Epithelial cell of prostate (primary cell): ENCODE data around the gene BCL2L14.
"Not testable (repeated sequence)": the region's sequence is repeated elsewhere in the genome, so short reads cannot be mapped to it uniquely, and the experiment has no call there.

Experiments
- DNase-seq: peaks from one replicate; pipeline ENCODE4 v3.0.0-alpha.2; 2011; ENCODE audit warnings: low read depth, low spot score
- H3K27ac ChIP-seq: fragments of 450-650 bp; 2 replicates; pipeline ENCODE4 v1.5.1; 2017; ENCODE audit warnings: mild to moderate bottlenecking

BCL2L14 gene

DNA sequence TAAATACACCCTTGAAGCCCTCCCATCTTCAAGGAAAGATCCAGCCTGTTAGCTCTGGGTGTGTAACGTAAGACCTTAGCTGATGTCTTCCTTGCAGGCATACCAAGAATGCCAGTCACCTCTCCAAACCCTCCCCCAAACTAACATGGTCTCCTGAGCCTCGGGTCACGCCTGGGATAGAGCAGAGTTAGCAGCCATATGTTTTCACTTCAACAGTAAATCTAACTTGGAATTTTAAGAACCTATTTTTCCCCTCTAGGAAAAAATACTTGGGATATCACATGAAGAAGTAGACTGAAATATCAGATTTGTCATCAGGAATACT, 27.9 kb downstream of the BCL2L14 start:
- H3K27ac ChIP-seq: no peak overlapping the region
- no peak for DNase-seq

DNA sequence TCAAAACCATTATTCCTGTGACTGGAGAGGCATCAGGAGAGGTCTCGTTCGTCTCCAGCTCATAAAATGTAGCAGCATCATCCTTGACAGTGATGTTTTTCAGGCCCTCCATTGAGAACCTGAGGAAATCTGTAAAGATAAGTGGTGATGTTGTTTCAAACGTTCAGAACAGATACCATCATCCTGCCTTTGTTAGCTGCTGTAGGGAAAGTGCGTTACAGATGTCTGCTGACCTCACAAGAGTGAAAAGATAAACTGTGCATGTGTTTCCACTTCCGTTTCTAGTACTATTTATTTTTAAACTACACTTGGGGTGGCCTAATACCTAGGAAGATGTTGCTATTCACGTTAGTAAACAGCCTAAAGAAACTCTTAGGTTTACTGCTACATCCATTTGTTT, 28.4 kb downstream of the BCL2L14 start:
- H3K27ac ChIP-seq: no peak overlapping the region
- no peak for DNase-seq

GRCh38 chr12:12107678-12108077, 36.9 kb downstream of the BCL2L14 start:
- H3K27ac ChIP-seq: no peak overlapping the region
- no peak for DNase-seq

GRCh38 chr12:12108441-12109058, 37.8 kb downstream of the BCL2L14 start:
- H3K27ac ChIP-seq: no peak overlapping the region
- DNase-seq: no peak

DNA sequence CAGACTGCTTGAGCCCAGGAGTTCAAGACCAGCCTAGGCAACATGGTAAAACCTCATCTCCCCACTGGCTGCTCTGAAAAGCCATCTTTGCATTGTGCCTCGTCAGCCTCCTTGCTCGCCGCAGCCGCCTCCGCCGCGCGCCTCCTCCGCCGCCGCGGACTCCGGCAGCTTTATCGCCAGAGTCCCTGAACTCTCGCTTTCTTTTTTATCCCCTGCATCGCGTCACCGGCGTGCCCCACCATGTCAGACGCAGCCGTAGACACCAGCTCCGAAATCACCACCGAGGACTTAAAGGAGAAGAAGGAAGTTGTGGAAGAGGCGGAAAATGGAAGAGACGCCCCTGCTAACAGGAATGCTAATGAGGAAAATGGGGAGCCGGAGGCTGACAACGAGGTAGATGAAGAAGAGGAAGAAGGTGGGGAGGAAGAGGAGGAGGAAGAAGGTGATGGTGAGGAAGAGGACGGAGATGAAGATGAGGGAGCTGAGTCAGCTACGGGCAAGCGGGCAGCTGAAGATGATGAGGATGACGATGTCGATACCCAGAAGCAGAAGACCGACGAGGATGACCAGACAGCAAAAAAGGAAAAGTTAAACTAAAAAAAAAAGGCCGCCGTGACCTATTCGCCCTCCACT, 40.3 kb downstream of the BCL2L14 start:
- DNase-seq, H3K27ac ChIP-seq: not testable (repeated sequence)

DNA sequence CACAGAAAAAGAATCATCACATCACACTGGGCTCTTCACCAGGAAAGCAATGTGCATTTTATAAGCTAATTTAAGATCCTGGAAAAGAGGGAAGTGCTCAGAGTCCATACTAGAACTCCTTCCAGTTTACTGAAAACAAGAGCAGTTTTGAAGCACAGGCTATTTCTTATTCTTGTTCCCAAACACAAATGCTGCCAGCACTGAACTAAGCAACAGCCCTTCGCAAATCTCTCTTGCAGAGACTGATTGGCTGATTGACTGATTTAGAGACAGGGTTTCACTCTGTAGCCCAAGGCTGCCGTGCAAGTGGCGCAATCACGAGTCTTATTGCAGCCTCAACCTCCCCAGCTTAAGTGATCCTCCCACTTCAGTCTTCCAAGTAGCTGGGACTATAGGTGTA, 44.8 kb downstream of the BCL2L14 start:
- no peak overlapping the region for H3K27ac ChIP-seq
- no peak for DNase-seq

- no peak overlapping the region for H3K27ac ChIP-seq
- no peak for DNase-seq
Measured at GRCh38 chr12:12116677-12117076, 45.9 kb downstream of the BCL2L14 start.

DNA sequence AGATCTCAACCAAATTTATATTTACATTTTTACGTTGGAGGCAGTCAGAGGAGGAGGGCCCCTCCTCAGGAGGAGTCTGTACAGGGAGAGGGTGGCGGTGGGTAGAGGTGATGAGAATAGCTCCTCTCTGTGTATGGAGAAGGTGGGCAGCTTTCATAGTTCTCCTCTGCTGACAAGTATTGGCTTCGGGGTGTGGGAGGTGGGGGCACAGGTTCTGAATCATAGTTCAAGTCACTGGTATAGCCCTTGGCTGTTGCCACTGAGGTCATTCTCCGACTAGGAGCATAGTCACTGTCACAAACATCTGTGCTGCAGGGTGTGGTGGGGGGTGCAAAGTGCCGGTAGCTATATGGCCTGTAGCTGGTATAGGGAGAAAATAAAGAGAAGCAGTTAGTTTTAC, 50.3 kb downstream of the BCL2L14 start:
- DNase-seq: no peak
- H3K27ac ChIP-seq: no peak overlapping the region

DNA sequence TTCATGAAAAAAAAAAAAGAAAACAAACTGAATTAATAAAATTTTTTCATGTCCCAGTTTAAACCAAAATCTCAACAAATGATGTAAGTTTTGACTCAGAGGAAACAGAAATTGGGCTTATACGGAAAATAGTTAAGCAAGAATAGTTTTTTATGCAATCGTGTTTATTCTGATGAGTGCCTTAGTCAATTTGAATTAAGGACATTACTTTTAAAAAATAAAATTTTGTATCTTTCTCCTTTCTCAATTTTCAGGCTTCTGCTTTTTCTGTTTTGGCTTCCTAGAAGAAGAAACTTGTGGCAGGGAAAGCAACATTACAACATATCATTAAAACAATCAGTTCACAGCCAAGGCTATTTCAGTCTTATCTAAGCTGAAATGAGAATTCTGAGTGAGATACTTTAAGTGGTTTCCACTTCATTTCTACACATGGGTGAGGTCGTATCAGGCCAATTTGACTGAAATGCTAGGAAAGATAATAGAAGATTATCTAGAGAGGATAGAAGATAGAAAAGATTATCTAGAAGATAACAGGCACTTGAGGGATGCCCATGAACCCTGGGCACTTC, 52.4 kb downstream of the BCL2L14 start:
- DNase-seq: no peak
- H3K27ac ChIP-seq: no peak overlapping the region

DNA sequence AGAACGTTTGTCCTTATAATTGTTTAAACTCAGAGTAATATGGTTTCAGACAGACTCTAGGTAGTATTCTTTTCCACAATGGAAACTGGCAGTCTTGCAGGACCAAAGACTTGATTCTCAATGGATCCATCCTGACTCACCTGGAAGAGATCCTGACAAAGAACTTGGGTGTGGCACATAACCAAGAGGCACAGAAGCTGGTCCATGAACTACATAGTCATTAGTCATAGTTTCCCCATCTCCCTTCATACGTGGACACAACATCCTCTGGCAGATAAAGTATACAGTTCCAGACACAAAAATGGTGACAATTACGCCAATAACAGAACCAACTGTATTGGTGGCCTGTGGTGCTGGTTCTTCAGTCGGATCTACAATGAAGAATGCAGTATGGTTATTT, 55.8 kb downstream of the BCL2L14 start:
- H3K27ac ChIP-seq: no peak overlapping the region
- peak; percentile 43 for DNase-seq

DNA sequence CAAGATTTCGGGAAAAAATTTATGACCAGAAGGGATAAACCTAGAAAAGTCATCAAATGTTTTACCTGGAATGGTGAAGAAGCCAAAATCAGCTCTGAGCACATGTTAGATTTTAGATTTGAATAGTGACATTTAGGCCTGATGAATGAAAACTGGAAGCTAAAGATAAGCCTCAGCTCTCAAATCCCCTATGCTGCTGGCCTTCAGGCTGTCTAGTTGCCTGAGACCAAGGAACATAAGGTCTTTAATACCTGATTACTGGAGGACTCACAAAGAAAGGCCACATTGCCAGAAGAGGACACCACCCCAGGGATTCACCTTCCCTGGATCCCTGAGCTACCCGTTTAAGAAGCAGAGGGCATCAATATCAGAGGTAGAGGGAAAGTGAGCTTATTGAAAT, 56.6 kb downstream of the BCL2L14 start:
- no peak for DNase-seq
- H3K27ac ChIP-seq: no peak overlapping the region

- no peak for DNase-seq
Measured at GRCh38 chr12:12128670-12129069, 57.9 kb downstream of the BCL2L14 start.

GRCh38 chr12:12133259-12133658, 62.5 kb downstream of the BCL2L14 start:
- no peak overlapping the region for H3K27ac ChIP-seq
- no peak for DNase-seq

More at GRCh38 chr12:12128670-12129069, 57.9 kb downstream of the BCL2L14 start:
- no peak overlapping the region for H3K27ac ChIP-seq

GRCh38 chr12:12133785-12134184, 63.0 kb downstream of the BCL2L14 start:
- no peak overlapping the region for H3K27ac ChIP-seq
- no peak for DNase-seq

DNA sequence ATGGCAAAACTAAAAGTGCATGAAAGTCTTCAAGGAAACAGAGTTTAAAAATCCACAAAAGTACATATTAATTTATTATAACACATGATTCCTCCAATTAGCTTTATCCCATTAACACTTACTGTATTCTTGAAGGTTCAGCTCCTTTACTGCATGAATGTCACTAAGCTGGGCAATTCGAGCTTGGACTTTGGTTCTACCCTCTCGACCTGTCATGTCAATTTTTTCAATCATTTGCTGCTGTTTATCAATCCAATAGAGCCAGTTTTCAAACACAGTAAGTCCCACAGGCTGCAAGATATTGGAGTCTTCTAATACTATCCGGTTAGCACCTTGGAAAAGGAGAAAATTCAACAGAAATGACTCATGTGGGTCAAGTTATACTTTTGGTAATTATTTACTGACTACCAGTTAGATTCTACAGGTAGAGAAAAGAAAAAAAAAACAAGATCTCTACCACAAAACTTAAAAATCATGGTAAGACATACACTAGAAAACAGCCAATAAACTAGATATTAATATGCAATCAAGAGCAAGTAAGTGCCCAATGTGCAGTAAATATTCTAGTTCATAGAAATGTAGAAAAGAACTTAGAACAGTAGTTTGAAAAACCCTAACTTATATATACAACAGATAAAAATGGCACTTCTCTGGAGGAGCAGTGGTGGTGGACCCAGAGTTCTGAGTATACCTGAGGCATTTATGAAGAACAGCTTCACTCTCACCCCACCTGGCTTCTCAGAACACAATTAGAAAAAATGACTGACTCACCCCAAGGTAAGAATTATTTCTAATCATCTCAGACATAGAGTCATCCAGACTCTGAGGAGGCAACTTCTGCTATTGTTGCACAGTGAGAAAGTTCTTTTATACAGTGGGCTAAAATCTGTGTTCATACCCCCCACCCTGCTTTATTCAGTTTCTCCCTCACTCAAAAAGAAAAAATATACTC, 67.7 kb downstream of the BCL2L14 start:
- DNase-seq: peak; percentile 0
- no peak overlapping the region for H3K27ac ChIP-seq

- no peak for DNase-seq
- no peak overlapping the region for H3K27ac ChIP-seq
Measured at GRCh38 chr12:12141000-12141399, 70.3 kb downstream of the BCL2L14 start.

GRCh38 chr12:12144531-12144930, 73.8 kb downstream of the BCL2L14 start:
- DNase-seq, H3K27ac ChIP-seq: not testable (repeated sequence)

DNA sequence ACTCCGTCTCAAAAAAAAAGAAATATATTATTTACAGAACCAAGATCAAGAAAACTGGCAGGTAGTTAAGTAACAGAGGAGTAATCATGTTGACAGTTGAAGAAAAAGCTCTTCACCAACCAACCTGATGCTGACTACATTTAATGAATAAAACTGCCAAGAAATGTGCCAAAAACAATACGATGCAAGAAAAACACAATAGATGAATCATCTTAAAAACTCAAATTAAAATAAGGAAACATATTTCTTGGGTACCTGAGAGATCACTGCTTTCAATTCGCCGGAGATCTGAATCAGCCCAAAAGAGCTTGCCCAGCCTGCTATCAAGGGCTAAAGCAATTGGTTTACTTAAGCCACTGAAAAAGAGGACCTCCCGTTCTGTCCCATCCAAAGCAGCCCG, 76.4 kb downstream of the BCL2L14 start:
- no peak overlapping the region for H3K27ac ChIP-seq
- no peak for DNase-seq
